ENCODE data around the gene PMEPA1.

PMEPA1 gene

DNA sequence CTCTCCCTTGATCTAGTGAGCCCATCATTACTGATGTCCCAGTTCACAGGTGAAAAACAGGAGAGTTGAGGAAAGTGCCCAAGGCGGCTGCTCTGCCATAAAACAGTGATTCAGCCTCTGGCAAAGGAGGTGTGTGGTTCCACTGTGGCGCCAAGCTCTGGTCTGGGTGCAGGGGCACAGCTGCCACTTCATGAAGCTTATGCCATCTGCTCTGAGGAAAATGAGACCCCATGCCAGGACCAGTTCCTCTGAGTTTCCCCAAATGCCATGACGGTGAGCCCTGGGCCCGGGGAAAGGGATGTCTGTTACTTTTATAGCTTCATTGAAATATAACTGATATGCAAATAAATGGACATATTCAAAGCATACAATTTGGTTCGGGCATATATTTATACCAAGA lies 55.9 kb downstream of the PMEPA1 start:
- Histone ChIP-seq H3K36me3 (ENCODE audit: insufficient read depth, low read length) (peaks cover 28% of the 10 kb centered on the region), H2AFZ (ENCODE audit: low read depth, low read length) (no peak overlapping the region), H3K9me3 (ENCODE audit: low read length) (no peaks in the 10 kb centered on the region), H3K27me3 (ENCODE audit: insufficient read depth, low read length) (no peaks in the 10 kb centered on the region), H3K4me1 (ENCODE audit: insufficient read depth, low read length) (no peaks in the 10 kb centered on the region), H3K4me3 (ENCODE audit: low read length) (no peak overlapping the region)

DNA sequence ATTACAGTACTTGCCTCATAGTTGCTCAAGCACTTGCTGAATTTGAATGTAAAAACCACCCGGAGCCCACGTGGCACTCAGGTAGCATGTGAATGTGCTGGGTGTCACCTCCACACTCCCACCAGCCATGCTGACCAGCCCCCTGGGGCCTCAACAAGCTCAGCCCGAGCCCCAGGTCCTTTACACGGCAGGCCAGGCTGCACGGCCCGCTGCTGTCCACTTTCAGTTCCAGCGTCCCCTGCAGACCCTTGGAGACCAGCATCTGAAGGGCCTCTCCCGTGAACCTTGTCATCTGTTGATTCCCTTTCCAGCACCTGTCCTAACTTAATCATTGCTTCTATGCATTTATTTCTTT lies 56.3 kb downstream of the PMEPA1 start:
- Histone ChIP-seq H3K4me1 (ENCODE audit: insufficient read depth, low read length) (no peaks in the 10 kb centered on the region), H3K9me3 (ENCODE audit: low read length) (no peaks in the 10 kb centered on the region), H2AFZ (ENCODE audit: low read depth, low read length) (no peak overlapping the region), H3K27me3 (ENCODE audit: insufficient read depth, low read length) (no peaks in the 10 kb centered on the region), H3K36me3 (ENCODE audit: insufficient read depth, low read length) (peaks cover 24% of the 10 kb centered on the region), H3K4me3 (ENCODE audit: low read length) (no peak overlapping the region)

DNA sequence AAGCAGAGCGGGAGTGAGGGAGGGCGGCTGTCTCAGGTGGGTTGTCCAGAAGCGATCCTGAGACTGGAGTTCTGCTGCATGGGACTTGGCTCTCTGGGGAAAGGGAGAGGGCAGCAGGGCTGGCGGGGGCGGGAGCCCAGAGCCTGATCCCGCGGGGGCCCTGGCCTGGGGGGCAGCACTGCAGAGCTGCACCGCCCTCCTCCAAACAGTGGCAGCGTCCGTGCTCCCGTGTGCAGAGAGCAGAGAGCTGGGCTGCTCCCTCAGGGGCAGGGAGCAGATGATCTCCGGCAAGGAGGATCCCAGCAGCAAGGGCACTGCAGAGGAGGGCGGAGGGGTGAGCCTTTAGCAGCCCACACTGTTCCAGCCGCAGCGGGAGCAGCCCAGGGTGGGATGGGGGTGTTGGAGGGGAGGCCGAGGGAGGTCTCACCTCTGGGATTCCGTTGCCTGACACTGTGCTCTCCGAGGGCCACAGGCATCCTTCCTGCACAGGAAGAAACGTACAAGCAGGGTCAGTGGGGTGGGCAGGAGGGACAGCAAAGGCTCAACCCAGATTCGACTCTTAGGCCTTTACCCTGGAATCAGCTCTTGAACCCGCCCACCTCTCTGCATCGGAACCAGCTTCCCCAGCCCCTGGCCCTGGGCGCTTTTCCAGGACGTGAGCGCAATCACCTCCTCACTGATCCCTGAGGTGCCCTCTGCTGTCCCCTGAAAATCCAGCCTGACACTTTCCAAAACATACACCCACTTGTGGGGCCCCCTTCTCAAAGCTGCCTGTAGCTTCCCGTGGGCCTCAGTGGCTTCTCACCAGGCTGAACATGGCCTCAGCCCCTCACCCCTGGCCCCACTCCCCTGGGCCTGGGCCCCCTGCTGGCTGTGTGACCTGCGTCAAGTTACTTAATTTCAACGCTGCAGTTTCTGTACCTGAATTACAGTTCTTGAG lies 56.9 kb downstream of the PMEPA1 start:
- Histone ChIP-seq H3K36me3 (ENCODE audit: insufficient read depth, low read length) (peaks cover 21% of the 10 kb centered on the region), H3K4me1 (ENCODE audit: insufficient read depth, low read length) (no peaks in the 10 kb centered on the region), H3K4me3 (ENCODE audit: low read length) (no peak overlapping the region), H3K9me3 (ENCODE audit: low read length) (no peaks in the 10 kb centered on the region), H3K27me3 (ENCODE audit: insufficient read depth, low read length) (no peaks in the 10 kb centered on the region), H2AFZ (ENCODE audit: low read depth, low read length) (no peak overlapping the region)

DNA sequence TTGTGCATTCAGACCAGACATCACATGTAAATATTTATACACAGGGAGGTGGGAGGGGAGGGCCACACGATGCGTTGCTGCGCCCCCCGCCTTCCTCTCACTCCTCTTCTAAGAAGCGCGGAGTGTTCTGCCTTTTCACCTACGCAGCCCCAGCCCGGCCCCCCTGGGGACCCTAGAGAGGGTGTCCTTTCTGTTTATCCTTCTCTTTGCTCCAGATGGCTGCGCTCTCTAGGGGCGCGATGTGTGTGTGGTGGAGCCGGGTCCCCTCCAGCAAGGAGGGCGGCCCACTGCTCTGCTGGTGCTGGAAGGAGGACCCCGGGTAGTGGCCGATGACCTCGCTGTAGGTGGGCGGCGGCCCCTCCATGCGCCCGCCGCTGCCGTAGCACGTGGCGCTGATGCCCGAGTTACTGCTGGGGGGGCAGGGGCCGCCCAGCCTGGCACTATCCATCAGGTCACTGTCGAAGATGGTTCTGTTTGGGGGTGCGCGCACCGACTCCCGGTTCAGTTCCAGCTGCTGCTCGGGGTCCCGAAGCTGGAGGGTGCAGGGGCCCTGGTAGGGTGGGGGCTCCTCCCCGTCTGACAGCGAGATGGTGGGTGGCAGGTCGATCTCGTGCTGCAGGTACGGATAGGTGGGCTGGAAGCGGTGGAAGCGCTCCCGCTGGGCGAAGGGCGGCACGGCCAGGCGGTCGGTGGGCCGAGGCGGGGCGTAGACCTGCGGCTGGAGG lies 57.8 kb downstream of the PMEPA1 start:
- Histone ChIP-seq H3K4me3 (ENCODE audit: low read length) (no peak overlapping the region), H2AFZ (ENCODE audit: low read depth, low read length) (no peak overlapping the region), H3K27me3 (ENCODE audit: insufficient read depth, low read length) (no peaks in the 10 kb centered on the region), H3K9me3 (ENCODE audit: low read length) (no peaks in the 10 kb centered on the region), H3K4me1 (ENCODE audit: insufficient read depth, low read length) (no peaks in the 10 kb centered on the region), H3K36me3 (ENCODE audit: insufficient read depth, low read length) (peaks cover 15% of the 10 kb centered on the region)

DNA sequence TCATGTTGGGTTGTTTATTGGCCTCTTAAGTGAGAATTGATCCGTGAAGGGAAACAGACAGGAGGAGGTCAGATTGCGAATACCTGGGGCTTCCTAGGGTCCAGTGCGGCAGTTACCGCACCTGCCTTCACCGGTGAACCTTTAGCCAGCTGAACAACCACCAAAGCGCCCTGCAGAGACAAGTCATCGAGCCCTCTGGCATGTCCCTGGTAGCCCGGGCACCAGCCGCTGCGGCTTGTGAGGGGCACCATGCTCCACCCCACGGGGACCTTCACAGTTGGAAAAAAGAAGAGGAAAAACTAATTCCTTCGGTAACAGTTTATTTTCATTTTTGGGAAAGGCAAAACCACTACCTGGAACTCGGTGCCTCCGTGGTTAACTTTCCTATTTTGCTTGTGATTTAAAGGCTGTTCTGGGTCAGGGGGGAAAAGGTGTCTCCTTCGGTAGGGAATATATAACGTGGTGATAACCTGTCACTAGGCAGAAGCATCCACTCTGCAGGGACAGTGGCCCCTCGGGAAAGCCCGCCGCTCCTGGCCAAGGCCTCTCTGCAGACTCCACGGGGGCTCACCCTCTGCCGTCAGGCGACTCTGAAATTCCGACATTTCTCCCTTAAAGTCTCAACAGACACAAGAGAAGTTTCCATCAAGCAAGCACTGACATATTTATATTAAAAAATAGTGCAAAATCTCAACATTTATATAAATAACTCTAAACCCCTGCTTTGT lies 58.9 kb downstream of the PMEPA1 start:
- no peak overlapping the region for H3K4me3 ChIP-seq (ENCODE audit: low read length)
- H3K9me3 ChIP-seq (ENCODE audit: low read length) = no peaks in the 10 kb centered on the region
- no peak overlapping the region for H2AFZ ChIP-seq (ENCODE audit: low read depth, low read length)
- H3K36me3 ChIP-seq (ENCODE audit: insufficient read depth, low read length) = peaks cover 15% of the 10 kb centered on the region
- no peaks in the 10 kb centered on the region for H3K4me1 ChIP-seq (ENCODE audit: insufficient read depth, low read length)
- no peaks in the 10 kb centered on the region for H3K27me3 ChIP-seq (ENCODE audit: insufficient read depth, low read length)

DNA sequence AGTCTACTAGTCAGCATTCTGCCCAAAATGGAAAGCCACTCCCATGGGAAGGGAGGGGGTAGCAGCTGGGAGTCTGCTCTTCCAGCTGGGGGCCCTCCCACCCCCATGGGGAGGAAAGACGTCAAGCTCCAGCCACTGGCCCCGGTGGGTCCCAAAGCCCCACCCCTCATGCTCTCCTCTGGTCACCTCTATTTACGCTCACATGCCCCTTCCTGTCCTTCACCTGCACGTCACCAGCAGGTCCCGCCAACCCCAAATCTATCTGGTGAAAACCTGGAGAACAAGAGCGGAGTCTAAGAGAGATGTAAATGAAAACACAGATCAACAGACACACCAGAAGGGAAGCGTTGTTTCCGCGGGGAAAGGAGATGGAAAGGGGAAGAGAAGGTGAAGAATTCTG lies 59.5 kb downstream of the PMEPA1 start:
- H2AFZ ChIP-seq (ENCODE audit: low read depth, low read length) = no peak overlapping the region
- H3K9me3 ChIP-seq (ENCODE audit: low read length) = no peaks in the 10 kb centered on the region
- H3K36me3 ChIP-seq (ENCODE audit: insufficient read depth, low read length) = peaks cover 15% of the 10 kb centered on the region
- H3K4me3 ChIP-seq (ENCODE audit: low read length) = no peak overlapping the region
- no peaks in the 10 kb centered on the region for H3K4me1 ChIP-seq (ENCODE audit: insufficient read depth, low read length)
- H3K27me3 ChIP-seq (ENCODE audit: insufficient read depth, low read length) = no peaks in the 10 kb centered on the region

DNA sequence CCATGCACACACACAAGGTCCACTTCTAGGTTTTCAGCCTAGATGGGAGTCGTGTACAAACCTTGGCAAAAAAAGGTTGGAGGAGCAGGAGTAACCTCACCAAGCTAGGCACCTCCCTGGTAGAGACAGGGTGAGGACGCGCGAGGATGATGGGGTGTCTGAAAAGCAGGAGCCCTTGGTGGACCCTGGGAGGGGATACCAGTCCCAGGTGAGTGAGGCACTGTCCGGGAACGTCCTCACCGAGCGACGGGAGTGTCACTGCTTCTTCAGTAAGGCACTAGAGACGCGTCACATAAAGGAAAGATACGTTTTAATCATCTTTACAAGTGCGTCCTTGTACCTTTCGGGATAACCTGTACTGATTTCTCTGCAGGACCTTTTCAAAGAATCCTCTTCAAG lies 60.2 kb downstream of the PMEPA1 start:
- no peak overlapping the region for H2AFZ ChIP-seq (ENCODE audit: low read depth, low read length)
- H3K9me3 ChIP-seq (ENCODE audit: low read length) = no peaks in the 10 kb centered on the region
- H3K4me1 ChIP-seq (ENCODE audit: insufficient read depth, low read length) = no peaks in the 10 kb centered on the region
- H3K27me3 ChIP-seq (ENCODE audit: insufficient read depth, low read length) = no peaks in the 10 kb centered on the region
- H3K36me3 ChIP-seq (ENCODE audit: insufficient read depth, low read length) = peaks cover 15% of the 10 kb centered on the region
- no peak overlapping the region for H3K4me3 ChIP-seq (ENCODE audit: low read length)

DNA sequence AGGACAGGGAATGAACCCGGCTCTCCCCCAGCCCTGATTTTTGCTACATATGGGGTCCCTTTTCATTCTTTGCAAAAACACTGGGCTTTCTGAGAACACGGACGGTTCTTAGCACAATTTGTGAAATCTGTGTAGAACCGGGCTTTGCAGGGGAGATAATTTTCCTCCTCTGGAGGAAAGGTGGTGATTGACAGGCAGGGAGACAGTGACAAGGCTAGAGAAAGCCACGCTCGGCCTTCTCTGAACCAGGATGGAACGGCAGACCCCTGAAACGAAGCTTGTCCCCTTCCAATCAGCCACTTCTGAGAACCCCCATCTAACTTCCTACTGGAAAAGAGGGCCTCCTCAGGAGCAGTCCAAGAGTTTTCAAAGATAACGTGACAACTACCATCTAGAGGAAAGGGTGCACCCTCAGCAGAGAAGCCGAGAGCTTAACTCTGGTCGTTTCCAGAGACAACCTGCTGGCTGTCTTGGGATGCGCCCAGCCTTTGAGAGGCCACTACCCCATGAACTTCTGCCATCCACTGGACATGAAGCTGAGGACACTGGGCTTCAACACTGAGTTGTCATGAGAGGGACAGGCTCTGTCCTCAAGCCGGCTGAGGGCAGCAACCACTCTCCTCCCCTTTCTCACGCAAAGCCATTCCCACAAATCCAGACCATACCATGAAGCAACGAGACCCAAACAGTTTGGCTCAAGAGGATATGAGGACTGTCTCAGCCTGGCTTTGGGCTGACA lies 60.8 kb downstream of the PMEPA1 start:
- H3K27me3 ChIP-seq (ENCODE audit: insufficient read depth, low read length) = no peaks in the 10 kb centered on the region
- H3K36me3 ChIP-seq (ENCODE audit: insufficient read depth, low read length) = peaks cover 15% of the 10 kb centered on the region
- no peaks in the 10 kb centered on the region for H3K4me1 ChIP-seq (ENCODE audit: insufficient read depth, low read length)
- no peak overlapping the region for H3K4me3 ChIP-seq (ENCODE audit: low read length)
- no peak overlapping the region for H2AFZ ChIP-seq (ENCODE audit: low read depth, low read length)
- no peaks in the 10 kb centered on the region for H3K9me3 ChIP-seq (ENCODE audit: low read length)

DNA sequence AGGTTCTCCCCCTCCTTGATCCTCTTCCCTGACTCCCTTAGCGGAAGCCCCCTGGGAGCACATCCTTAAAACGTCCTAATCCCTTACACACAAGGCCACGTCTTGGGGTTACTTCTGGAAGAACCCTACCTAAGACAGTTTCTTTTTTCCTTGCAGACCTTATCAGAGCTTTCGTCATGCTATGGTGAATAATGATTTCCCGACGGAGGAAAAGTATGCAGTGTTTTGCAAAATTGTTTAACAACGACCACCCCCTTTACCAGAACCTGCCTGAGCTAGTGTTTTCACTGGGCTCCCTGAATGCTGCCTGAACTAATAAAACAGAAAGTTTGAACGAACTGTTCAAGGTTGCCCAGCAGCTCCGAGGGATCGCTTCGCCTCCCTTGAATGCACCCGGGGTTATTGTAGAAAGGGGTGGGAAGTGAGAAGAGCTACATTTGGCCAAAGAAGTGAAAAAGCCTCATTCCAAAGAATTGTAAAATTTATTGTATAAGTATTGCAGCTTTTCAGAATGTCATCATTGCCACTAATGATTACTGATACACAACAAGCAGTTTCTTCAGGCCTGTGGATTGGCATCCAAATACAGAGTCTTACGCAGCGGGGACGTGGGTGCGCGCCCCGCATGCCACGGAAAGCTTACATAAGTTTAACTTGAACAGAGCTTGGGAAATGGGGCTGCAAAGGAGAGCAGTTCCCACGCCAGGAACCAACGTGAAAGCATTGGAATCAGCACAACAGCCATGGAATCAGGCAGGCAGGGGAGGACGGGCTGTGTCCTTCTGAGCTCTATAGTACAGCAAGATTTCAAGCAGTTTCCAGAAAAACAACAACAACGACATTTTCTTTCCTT lies 61.7 kb downstream of the PMEPA1 start:
- H3K27me3 ChIP-seq (ENCODE audit: insufficient read depth, low read length) = no peaks in the 10 kb centered on the region
- H2AFZ ChIP-seq (ENCODE audit: low read depth, low read length) = no peak overlapping the region
- H3K4me3 ChIP-seq (ENCODE audit: low read length) = no peak overlapping the region
- H3K36me3 ChIP-seq (ENCODE audit: insufficient read depth, low read length) = peaks cover 15% of the 10 kb centered on the region
- no peaks in the 10 kb centered on the region for H3K4me1 ChIP-seq (ENCODE audit: insufficient read depth, low read length)
- H3K9me3 ChIP-seq (ENCODE audit: low read length) = peaks cover 4% of the 10 kb centered on the region

DNA sequence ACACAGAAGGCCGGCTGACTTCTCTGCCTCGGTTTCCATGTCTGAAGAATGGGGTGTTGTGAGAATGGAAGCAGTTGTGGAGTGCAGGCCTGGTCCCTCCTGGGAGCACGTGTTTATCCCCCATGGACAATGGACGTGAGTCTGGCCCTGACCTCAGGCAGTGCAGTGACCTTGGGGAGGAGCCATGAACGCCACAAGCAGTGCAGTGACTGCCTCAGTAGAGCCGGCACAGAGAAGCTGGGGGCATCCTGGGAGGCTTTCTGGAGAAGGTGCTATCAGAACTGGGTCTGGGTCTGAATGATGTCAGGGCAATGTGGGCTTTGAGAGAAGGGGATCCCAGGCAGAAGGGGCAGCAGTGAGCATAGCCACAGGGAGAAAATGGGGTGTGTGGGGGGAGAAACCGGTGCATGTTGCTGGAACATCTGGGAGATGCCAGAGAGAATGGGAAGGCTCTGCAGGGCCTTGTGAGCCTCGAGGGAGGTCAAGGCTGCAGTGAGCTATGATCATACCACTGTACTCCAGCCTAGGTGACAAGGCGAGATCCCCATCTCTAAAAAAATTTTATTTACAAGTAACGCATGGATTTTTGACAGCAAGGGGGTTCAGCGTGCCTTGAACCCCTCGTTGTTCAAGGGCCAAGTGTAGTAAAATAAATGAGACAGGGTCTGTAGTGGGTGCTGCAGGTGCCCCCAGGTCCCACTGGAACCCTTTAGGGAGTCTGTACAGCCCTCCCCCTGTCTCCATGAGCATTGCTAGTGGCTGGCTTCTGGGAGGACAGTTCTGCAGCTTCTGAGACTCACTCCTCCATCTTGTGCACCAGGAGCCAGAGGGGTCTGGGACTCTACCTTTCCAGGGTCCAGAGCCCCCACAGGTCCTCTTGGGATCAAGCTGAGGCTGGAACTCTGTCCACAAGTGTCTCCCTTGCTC lies 62.5 kb downstream of the PMEPA1 start:
- Histone ChIP-seq H3K4me3 (ENCODE audit: low read length) (no peak overlapping the region), H3K9me3 (ENCODE audit: low read length) (peaks cover 4% of the 10 kb centered on the region), H2AFZ (ENCODE audit: low read depth, low read length) (no peak overlapping the region), H3K36me3 (ENCODE audit: insufficient read depth, low read length) (peaks cover 15% of the 10 kb centered on the region), H3K4me1 (ENCODE audit: insufficient read depth, low read length) (no peaks in the 10 kb centered on the region), H3K27me3 (ENCODE audit: insufficient read depth, low read length) (no peaks in the 10 kb centered on the region)

DNA sequence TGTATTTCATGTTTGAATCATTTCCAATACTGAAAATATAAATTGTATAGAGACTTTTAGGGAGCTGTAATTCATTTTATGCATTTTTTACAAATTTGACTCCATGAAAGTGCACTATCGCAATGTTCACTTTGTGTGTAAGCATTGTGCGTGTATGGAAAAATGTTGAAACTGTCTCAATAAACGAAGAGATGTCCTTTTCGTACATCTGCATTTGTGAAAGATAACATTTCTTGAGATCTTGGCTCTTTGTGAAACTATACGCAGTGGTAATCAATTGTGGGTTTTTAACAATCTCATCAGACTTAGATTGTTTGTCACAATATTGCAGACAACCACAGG lies 70.9 kb downstream of the PMEPA1 start:
- Histone ChIP-seq H3K27me3 (ENCODE audit: insufficient read depth, low read length) (no peaks in the 10 kb centered on the region), H2AFZ (ENCODE audit: low read depth, low read length) (no peak overlapping the region), H3K9me3 (ENCODE audit: low read length) (peaks cover 4% of the 10 kb centered on the region), H3K4me1 (ENCODE audit: insufficient read depth, low read length) (no peaks in the 10 kb centered on the region), H3K4me3 (ENCODE audit: low read length) (no peak overlapping the region), H3K36me3 (ENCODE audit: insufficient read depth, low read length) (no peaks in the 10 kb centered on the region)
